Dermis blood vessel endothelial cell (primary cell): ENCODE results near the gene LMF1. TPM values are rescaled to one million over a fixed set of nuclear protein-coding genes. Genes with fewer than 3 reads are reported as not detected.
A peak's percentile ranks its signal among the peaks of the same experiment; 100 is the strongest.
"Not testable (repeated sequence)": the region's sequence is repeated elsewhere in the genome, so short reads cannot be mapped to it uniquely, and the experiment has no call there.

Source experiments
- DNase-seq: peaks from one replicate; pipeline ENCODE4 v3.0.0; 2010
- total RNA-seq: library from RNA; depleted of rRNA; stranded (reverse); fragments of >200 nt; gene quantifications from 2 replicates; pipeline ENCODE4 v1.2.3, GENCODE V29; 2014

Gene LMF1
- total RNA-seq, 1 donor from 2014 or later, result 14.6 TPM

DNA sequence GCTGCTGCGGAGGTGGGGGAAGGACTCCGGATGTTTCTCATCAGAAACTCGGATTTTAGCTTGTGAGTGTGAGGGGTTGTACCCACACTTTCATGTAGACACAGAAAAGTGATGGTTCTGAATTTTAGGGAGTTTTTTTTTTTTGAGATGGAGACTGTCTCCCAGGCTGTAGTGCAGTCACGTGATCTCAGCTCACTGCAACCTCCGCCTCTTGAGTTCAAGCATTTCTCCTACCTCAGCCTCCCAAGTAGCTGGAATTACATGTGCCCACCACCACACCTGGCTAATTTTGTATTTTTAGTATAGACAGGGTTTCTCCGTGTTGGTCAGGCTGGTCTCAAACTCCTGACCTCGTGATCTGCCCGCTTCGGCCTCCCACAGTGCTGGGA lies 147.9 kb downstream of the LMF1 start:
- no peak for DNase-seq

DNA sequence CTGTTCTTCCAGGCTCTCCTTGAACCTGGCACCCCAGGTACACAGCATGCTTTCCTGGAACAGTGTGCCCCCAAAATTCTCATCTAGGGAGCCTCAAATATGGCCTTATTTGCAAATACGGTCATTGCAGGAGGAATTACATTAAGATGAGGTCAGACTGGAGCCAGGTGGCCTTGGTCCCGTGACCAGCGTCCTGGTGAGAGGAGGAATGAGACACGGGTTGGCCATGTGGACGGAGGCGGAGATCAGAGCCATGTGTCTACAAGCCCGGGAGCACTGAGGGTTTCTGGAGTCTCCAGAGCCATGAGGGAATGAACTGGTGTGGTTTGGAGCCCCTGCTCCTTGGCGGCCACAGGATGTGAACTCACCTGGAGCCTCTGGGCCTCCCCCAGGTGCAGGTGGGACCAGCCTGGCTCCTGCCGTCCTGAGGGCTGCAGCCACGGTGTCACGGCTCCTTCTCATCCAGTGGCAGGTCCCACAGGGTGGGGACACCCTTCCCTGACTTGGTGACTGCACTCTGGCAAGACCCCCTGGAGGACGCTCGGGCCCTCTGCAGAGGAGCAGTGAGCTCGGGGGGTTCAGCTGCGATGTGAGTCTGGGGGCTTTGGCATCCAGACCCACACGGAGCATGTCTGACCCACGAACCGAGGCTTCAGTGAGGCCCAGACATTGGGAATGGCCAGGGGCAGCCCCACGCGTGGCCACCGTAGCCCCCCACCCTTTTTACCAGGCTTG lies 148.4 kb downstream of the LMF1 start:
- DNase-seq, result no peak

GRCh38 chr16:821751-822150 lies 149.0 kb downstream of the LMF1 start:
- DNase-seq, result no peak

GRCh38 chr16:820748-821147 lies 150.0 kb downstream of the LMF1 start:
- no peak for DNase-seq

- not testable (repeated sequence) for DNase-seq
Measured at GRCh38 chr16:820044-820408, 150.8 kb downstream of the LMF1 start.

- DNase-seq, result no peak
Measured at GRCh38 chr16:819336-820043, 151.3 kb downstream of the LMF1 start.

- no peak for DNase-seq
Measured at GRCh38 chr16:818592-818991, 152.2 kb downstream of the LMF1 start.

DNA sequence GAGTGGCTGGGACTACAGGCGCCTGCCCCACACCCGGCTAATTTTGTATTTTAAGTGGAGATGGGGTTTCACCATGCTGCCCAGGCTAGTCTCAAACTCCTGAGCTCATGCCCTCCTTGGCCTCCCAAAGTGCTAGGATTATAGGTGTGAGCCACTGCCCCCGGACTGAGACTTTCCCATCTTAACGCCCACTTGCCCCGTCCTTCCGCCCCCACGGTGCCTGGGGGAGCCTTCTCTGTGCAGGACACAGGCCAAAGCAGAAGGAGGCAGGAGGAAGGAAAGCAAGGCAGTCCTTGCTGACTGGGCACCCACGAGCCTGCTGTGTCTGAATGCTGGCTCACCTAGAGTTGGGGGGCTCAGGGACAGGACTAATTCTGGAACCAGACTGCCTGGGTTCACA lies 152.7 kb downstream of the LMF1 start:
- DNase-seq, result no peak

GRCh38 chr16:817001-817906 lies 153.5 kb downstream of the LMF1 start:
- DNase-seq, result no peak

GRCh38 chr16:815861-816260 lies 154.9 kb downstream of the LMF1 start:
- no peak for DNase-seq

DNA sequence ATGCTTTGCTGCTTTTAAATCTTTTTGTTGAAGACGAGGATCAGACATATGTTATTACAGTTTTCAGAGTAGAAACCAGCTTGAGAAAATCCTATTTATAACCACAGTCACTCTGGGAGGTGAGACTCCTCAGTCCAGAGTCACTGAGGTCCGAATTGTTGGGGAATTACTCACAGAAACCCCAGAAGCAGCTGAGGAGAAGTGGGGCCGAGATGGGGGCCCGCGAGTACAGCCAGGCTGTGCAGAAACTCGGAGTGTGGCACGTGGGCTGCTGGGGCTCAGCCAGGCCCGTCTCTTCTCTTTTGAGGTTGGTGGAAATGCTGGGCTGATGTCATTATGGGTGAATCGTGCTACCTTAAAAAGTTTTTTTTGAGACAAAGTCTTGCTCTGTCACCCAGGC lies 155.8 kb downstream of the LMF1 start:
- no peak for DNase-seq

DNA sequence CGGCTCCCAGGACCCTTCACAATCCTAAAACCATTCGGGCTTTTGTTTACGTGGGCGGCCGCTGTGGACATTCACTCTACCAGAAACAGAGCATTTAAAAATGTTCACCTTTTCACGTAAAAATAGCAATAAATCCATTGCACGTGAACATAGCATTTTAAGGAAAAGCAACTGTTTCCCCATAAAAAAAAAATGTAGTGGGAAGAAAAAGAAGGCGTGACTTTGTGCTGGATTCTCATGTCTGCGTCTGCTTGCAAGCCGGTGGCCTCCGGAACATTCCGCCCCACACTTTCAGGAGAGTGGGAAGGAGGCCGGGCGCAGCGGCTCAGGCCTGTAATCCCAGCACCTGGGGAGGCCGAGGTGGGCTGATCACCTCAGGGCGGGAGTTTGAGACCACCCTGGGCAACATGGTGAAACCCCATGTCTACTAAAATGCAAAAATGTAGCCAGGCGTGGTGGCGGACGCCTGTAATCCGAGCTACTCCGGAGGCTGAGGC lies 156.8 kb downstream of the LMF1 start:
- DNase-seq, result no peak

DNA sequence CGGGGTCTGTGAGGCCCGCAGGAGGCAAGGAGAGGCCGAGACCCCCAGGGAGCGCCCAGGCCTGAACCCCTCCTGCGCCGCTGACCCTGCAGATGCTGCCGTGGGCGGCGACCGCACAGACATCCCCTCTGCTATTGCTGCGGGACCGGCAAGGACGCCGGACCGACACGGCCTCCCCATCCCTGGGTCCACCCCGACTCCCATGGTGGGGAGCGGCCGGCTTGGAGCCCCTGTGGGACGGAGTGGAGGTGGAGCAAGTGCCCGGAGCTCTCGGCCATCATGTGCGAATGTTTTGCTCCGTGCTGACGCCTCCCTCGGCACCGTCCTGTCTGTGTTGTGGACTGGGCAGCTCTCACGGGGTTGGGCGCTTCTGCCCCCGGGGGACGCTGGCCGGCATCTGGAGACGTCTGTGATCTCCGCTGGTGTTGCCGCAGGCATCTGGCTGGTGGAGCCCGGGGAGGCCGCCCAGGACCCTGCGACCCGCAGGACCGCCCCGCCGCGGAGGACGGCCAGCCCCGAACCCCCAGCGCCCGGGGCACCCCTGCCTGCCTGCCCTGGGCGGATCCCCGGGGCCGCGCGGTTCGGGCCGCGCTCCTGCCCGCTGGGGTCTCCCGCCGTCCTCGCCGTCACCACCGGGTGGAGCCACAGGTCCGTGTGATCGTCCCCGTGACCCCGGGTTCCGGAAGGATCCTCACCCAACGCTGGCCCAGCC lies 157.4 kb downstream of the LMF1 start:
- DNase-seq, result peak; percentile 44

DNA sequence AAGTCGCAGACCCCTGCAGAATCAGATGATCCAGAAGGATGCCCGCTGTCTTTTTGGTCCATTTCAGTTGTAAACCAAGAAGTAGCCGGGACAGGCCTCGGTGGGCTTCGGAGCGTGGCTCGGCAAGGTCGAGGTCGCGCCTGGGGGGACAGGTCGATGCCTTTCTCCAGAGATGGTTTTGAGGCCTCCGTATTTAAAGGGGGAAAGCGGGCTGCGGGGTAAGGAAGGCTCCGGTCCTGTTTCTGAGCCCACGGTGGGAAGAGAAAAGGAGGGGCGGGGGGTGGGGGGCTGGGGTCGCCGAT lies 162.7 kb downstream of the LMF1 start:
- no peak for DNase-seq

GRCh38 chr16:807347-808084 lies 163.3 kb downstream of the LMF1 start:
- DNase-seq, result peak; percentile 96

DNA sequence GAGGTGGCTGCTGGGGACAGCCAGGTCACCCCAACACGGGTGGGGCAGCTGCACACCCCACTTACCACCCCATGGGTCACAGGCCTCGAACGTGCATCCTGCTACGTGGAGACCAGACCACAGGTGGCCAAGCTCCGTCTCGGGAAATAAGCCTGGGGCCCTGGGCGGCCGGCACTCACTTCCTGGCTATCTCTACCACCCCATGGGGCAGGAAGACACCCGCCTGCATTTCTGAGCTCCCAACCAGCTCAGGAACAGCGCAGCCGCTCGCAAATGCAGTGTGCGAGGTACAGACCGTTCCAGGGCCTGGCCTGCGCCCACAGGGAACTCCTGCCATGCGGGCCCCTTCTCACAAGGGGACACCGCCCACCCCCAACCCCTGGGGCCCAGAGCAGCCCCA lies 165.3 kb downstream of the LMF1 start:
- DNase-seq, result no peak

DNA sequence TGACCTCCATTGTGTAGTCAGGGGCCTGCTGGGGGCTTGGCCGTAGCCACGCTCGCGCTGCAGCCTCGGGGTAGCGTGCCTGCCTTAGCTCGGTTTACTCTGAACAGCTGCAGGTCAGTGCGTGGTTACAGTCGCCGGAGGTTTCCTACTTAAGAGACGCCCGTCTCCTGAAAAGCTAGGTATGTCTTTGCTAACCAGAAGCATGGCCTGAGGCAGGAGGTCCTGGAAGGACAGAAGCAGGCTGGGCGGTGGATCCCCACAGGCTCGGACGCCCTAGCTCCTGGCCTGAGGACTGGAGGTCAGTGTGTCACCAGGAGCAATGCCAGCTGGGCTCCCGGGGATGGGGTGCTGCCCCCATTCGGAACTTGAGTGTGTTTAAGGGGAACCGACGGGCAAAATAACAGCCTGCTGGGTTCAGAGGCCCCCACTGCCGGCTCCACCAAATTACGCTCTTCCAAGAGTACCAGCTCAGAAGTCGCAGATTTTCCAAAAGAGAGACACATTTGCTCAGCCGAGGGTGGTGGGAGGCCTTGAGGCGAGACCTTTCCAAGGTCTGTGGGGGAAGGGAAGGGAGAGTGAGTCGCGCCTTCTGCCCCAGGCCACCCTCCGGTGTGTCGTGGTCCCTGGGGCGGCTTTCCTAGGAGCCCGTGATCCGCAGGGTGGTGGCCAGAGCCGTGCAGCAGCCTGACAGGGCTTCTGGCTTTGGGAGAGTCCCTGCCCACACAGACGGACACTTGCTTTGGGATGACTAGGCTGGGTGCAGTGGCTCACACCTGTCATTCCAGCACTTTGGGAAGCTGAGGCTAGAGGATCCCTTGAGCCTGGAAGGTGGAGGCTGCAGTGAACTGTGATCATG lies 166.4 kb downstream of the LMF1 start:
- DNase-seq, result no peak

- DNase-seq, result no peak
Measured at GRCh38 chr16:803754-804080, 167.1 kb downstream of the LMF1 start.
